Measurements from ENCODE around the gene DAP3.
"Not testable (repeated sequence)": the region's sequence is repeated elsewhere in the genome, so short reads cannot be mapped to it uniquely, and the experiment has no call there.

DAP3 gene

GRCh38 chr1:155669233-155670162, 19.4 kb upstream of the DAP3 start:
- CTCF ChIA-PET, result no interaction called here
- POLR2A ChIA-PET, result no interaction called here
- DNase-seq (ENCODE audit: extremely low spot score), result no peak
- TF ChIP-seq ZNF384 (IDR thresholded peaks at IDR 0.05) (no peak), FOXK2 (IDR thresholded peaks at IDR 0.05) (no peak), LEF1 (IDR thresholded peaks at IDR 0.05; ENCODE audit: borderline replicate concordance) (no peak), PKNOX1 (IDR thresholded peaks at IDR 0.05) (peak; percentile 52; the same call in 1 of the 2 replicates), CTBP1 (IDR thresholded peaks at IDR 0.05; ENCODE audit: borderline replicate concordance) (no peak)

DNA sequence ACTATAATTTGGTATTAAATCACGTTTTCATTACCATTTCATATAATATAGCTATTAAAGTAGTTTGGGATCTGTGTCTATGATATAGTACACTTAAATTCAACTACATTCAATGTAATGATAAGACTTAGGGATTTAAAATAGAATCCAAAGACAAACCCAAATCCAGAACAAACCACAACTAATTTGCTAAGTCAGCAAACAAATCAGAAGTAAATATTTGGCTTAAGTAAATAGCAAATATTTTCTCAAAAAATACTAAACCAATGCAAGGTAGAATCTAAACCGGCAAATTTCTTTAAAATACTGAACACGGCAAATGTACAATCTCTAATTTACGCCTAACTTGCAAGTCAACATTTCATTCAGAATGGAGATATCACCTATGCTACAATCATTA, 17.1 kb upstream of the DAP3 start:
- ChIA-PET POLR2A (no interaction called here), CTCF (no interaction called here)
- no peak for DNase-seq (ENCODE audit: extremely low spot score)
- TF ChIP-seq FOXM1 (IDR thresholded peaks at IDR 0.05; ENCODE audit: borderline replicate concordance), result no peak
- TF ChIP-seq ZNF384 (IDR thresholded peaks at IDR 0.05), result no peak
- no peak for TF ChIP-seq SP1 (IDR thresholded peaks at IDR 0.05)
- TF ChIP-seq FOXA1 (IDR thresholded peaks at IDR 0.05), result no peak
- no peak for TF ChIP-seq ARNT (IDR thresholded peaks at IDR 0.05)
- TF ChIP-seq HDGF (IDR thresholded peaks at IDR 0.05; ENCODE audit: borderline replicate concordance), result no peak
- TF ChIP-seq PKNOX1 (IDR thresholded peaks at IDR 0.05), result no peak
- no peak for TF ChIP-seq BHLHE40 (IDR thresholded peaks at IDR 0.05; ENCODE audit: borderline replicate concordance)
- no peak for TF ChIP-seq ELF4 (IDR thresholded peaks at IDR 0.05)
- TF ChIP-seq LEF1 (IDR thresholded peaks at IDR 0.05; ENCODE audit: borderline replicate concordance), result no peak
- TF ChIP-seq TARDBP (IDR thresholded peaks at IDR 0.05), result no peak

- DNase-seq (ENCODE audit: extremely low spot score), result no peak
- CTCF ChIA-PET, result no interaction called here
- TF ChIP-seq BHLHE40 (IDR thresholded peaks at IDR 0.05; ENCODE audit: borderline replicate concordance) (no peak), SUZ12 (IDR thresholded peaks at IDR 0.05) (no peak), HDGF (IDR thresholded peaks at IDR 0.05; ENCODE audit: borderline replicate concordance) (no peak), CTBP1 (IDR thresholded peaks at IDR 0.05; ENCODE audit: borderline replicate concordance) (no peak)
- POLR2A ChIA-PET, result interaction anchor here (1.2 kb wide), 1 partner anchor 72 kb away, joined by 3 read pairs; no protein-coding TSS in a partner anchor
Observed at GRCh38 chr1:155673003-155673402, 15.9 kb upstream of the DAP3 start.

GRCh38 chr1:155678027-155678426, 10.9 kb upstream of the DAP3 start:
- no peak for DNase-seq (ENCODE audit: extremely low spot score)
- ChIA-PET CTCF (no interaction called here), POLR2A (no interaction called here)
- TF ChIP-seq ZNF384 (IDR thresholded peaks at IDR 0.05) (no peak), BHLHE40 (IDR thresholded peaks at IDR 0.05; ENCODE audit: borderline replicate concordance) (no peak), SP1 (IDR thresholded peaks at IDR 0.05) (no peak), HDGF (IDR thresholded peaks at IDR 0.05; ENCODE audit: borderline replicate concordance) (no peak), LEF1 (IDR thresholded peaks at IDR 0.05; ENCODE audit: borderline replicate concordance) (no peak), SUZ12 (IDR thresholded peaks at IDR 0.05) (no peak), PKNOX1 (IDR thresholded peaks at IDR 0.05) (no peak), FOXM1 (IDR thresholded peaks at IDR 0.05; ENCODE audit: borderline replicate concordance) (no peak), ELF4 (IDR thresholded peaks at IDR 0.05) (no peak), NFRKB (IDR thresholded peaks at IDR 0.05) (no peak), TARDBP (IDR thresholded peaks at IDR 0.05) (no peak), FOXA1 (IDR thresholded peaks at IDR 0.05) (no peak), CTBP1 (IDR thresholded peaks at IDR 0.05; ENCODE audit: borderline replicate concordance) (no peak), L3MBTL2 (conservative IDR thresholded peaks at IDR 0.05) (no peak), FOXK2 (IDR thresholded peaks at IDR 0.05) (no peak), ARNT (IDR thresholded peaks at IDR 0.05) (no peak)

DNA sequence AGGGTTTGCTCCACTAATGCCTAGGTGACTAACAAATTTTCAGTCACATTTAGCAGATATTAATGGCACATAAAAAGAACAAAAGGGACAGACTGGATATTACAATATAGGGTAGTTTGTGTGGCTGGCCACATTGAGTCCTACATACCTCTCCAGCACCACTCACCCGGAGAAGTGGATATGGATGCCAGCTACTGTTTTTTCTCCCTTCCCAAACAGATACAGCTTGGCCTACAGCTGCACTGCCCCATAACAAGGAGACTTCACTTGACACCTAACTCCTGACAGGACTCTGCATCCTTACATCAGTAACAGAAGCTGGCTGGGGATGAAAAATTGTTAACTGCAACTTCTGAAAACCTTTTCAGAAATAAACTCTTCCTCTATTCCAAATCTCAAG, 9.9 kb upstream of the DAP3 start:
- DNase-seq (ENCODE audit: extremely low spot score); CTCF ChIA-PET: not testable (repeated sequence)
- POLR2A ChIA-PET, result interaction anchor here (1.2 kb wide), 1 partner anchor 9 kb away, joined by 4 read pairs; no protein-coding TSS in a partner anchor

DNA sequence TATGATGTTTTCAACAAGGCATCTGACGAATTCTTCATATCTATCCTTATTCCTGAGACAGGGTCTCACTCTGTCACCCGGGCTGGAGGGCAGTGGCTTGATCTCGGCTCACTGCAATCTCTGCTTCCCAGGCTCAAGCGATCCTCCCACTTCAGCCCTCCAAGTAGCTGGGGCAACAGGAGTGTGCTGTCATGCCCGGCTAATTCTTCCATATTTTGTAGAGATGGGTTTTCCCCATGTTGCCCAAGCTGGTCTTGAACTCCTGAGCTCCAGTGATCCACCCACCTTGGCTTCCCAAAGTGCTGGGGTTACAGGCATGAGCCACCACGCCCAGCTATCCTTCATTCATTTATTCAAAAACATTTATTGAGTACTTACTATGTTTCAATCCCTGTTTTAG, 8.4 kb upstream of the DAP3 start:
- no peak for DNase-seq (ENCODE audit: extremely low spot score)
- no peak for TF ChIP-seq SP1 (IDR thresholded peaks at IDR 0.05)
- no peak for TF ChIP-seq BHLHE40 (IDR thresholded peaks at IDR 0.05; ENCODE audit: borderline replicate concordance)
- TF ChIP-seq L3MBTL2 (conservative IDR thresholded peaks at IDR 0.05), result no peak
- POLR2A ChIA-PET, result no interaction called here
- CTCF ChIA-PET, result no interaction called here

- no peak for DNase-seq (ENCODE audit: extremely low spot score)
- no peak for TF ChIP-seq ARNT (IDR thresholded peaks at IDR 0.05)
- no peak for TF ChIP-seq HDGF (IDR thresholded peaks at IDR 0.05; ENCODE audit: borderline replicate concordance)
- TF ChIP-seq FOXK2 (IDR thresholded peaks at IDR 0.05), result no peak
- TF ChIP-seq L3MBTL2 (conservative IDR thresholded peaks at IDR 0.05), result no peak
- no peak for TF ChIP-seq LEF1 (IDR thresholded peaks at IDR 0.05; ENCODE audit: borderline replicate concordance)
- TF ChIP-seq BHLHE40 (IDR thresholded peaks at IDR 0.05; ENCODE audit: borderline replicate concordance), result no peak
- no peak for TF ChIP-seq FOXM1 (IDR thresholded peaks at IDR 0.05; ENCODE audit: borderline replicate concordance)
- ChIA-PET POLR2A (no interaction called here), CTCF (no interaction called here)
Observed at GRCh38 chr1:155681776-155682175, 7.1 kb upstream of the DAP3 start.

- ChIA-PET POLR2A (interaction anchor here (0.6 to 0.7 kb wide), 2 partner anchors 8 to 99 kb away, joined by 4 to 5 read pairs; no protein-coding TSS in a partner anchor), CTCF (interaction anchor here (0.6 to 1.0 kb wide), 2 partner anchors 41 to 43 kb away, joined by 3 read pairs; no protein-coding TSS in a partner anchor)
- not testable (repeated sequence) for DNase-seq (ENCODE audit: extremely low spot score)
Observed at GRCh38 chr1:155687705-155688323, 1.1 kb upstream of the DAP3 start.
